Measurements from ENCODE around the gene SERINC5.

The SERINC5 gene

DNA sequence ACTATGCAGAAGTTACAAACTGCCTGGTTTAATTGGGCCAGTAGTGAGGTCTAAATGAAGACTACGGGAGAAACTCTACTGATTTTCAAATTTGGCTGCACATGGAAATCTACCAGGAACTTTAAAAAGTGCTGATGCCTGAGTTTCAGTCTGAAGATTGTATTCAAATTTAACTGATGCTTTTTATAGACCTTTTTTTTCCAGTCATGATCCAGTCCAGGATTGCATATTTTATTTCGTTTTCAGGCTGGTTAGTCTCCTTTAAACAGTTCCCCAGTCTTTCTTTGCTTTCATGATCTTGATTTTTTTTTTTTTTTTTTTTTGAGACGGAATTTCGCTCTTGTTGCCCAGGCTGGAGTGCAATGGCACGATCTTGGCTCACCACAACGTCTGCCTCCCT lies 40.3 kb upstream of the SERINC5 start:
- ATAC-seq = no peak
- TF ChIP-seq RARB (CRISPR knock-in tag; IDR thresholded peaks at IDR 0.05) (no peak), ZFP30 (CRISPR knock-in tag; IDR thresholded peaks at IDR 0.05) (no peak), ZNF8 (CRISPR knock-in tag; IDR thresholded peaks at IDR 0.05) (no peak), PPARA (CRISPR knock-in tag; IDR thresholded peaks at IDR 0.05; ENCODE audit: borderline replicate concordance) (no peak), CSDC2 (CRISPR knock-in tag; IDR thresholded peaks at IDR 0.05) (no peak), GLIS3 (CRISPR knock-in tag; IDR thresholded peaks at IDR 0.05) (no peak), SNAI2 (CRISPR knock-in tag; IDR thresholded peaks at IDR 0.05) (no peak), BACH2 (CRISPR knock-in tag; IDR thresholded peaks at IDR 0.05; ENCODE audit: borderline replicate concordance) (no peak), ZNF565 (CRISPR knock-in tag; conservative IDR thresholded peaks at IDR 0.05; ENCODE audit: low read depth) (no peak), ZFP3 (CRISPR knock-in tag; IDR thresholded peaks at IDR 0.05) (no peak), OSR1 (CRISPR knock-in tag; IDR thresholded peaks at IDR 0.05) (no peak), ESRRG (CRISPR knock-in tag; IDR thresholded peaks at IDR 0.05) (no peak)
- TF ChIP-seq, protein P1, sequence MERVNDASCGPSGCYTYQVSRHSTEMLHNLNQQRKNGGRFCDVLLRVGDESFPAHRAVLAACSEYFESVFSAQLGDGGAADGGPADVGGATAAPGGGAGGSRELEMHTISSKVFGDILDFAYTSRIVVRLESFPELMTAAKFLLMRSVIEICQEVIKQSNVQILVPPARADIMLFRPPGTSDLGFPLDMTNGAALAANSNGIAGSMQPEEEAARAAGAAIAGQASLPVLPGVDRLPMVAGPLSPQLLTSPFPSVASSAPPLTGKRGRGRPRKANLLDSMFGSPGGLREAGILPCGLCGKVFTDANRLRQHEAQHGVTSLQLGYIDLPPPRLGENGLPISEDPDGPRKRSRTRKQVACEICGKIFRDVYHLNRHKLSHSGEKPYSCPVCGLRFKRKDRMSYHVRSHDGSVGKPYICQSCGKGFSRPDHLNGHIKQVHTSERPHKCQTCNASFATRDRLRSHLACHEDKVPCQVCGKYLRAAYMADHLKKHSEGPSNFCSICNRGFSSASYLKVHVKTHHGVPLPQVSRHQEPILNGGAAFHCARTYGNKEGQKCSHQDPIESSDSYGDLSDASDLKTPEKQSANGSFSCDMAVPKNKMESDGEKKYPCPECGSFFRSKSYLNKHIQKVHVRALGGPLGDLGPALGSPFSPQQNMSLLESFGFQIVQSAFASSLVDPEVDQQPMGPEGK (CRISPR knock-in tag; IDR thresholded peaks at IDR 0.05; ENCODE audit: borderline replicate concordance) = no peak
- TF ChIP-seq, protein P2, sequence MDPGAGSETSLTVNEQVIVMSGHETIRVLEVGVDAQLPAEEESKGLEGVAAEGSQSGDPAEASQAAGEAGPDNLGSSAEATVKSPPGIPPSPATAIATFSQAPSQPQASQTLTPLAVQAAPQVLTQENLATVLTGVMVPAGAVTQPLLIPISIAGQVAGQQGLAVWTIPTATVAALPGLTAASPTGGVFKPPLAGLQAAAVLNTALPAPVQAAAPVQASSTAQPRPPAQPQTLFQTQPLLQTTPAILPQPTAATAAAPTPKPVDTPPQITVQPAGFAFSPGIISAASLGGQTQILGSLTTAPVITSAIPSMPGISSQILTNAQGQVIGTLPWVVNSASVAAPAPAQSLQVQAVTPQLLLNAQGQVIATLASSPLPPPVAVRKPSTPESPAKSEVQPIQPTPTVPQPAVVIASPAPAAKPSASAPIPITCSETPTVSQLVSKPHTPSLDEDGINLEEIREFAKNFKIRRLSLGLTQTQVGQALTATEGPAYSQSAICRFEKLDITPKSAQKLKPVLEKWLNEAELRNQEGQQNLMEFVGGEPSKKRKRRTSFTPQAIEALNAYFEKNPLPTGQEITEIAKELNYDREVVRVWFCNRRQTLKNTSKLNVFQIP (CRISPR knock-in tag; IDR thresholded peaks at IDR 0.05; ENCODE audit: borderline replicate concordance, low read depth) = no peak
- TF ChIP-seq, protein P3, sequence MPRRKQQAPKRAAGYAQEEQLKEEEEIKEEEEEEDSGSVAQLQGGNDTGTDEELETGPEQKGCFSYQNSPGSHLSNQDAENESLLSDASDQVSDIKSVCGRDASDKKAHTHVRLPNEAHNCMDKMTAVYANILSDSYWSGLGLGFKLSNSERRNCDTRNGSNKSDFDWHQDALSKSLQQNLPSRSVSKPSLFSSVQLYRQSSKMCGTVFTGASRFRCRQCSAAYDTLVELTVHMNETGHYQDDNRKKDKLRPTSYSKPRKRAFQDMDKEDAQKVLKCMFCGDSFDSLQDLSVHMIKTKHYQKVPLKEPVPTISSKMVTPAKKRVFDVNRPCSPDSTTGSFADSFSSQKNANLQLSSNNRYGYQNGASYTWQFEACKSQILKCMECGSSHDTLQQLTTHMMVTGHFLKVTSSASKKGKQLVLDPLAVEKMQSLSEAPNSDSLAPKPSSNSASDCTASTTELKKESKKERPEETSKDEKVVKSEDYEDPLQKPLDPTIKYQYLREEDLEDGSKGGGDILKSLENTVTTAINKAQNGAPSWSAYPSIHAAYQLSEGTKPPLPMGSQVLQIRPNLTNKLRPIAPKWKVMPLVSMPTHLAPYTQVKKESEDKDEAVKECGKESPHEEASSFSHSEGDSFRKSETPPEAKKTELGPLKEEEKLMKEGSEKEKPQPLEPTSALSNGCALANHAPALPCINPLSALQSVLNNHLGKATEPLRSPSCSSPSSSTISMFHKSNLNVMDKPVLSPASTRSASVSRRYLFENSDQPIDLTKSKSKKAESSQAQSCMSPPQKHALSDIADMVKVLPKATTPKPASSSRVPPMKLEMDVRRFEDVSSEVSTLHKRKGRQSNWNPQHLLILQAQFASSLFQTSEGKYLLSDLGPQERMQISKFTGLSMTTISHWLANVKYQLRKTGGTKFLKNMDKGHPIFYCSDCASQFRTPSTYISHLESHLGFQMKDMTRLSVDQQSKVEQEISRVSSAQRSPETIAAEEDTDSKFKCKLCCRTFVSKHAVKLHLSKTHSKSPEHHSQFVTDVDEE (CRISPR knock-in tag; IDR thresholded peaks at IDR 0.05) = no peak

DNA sequence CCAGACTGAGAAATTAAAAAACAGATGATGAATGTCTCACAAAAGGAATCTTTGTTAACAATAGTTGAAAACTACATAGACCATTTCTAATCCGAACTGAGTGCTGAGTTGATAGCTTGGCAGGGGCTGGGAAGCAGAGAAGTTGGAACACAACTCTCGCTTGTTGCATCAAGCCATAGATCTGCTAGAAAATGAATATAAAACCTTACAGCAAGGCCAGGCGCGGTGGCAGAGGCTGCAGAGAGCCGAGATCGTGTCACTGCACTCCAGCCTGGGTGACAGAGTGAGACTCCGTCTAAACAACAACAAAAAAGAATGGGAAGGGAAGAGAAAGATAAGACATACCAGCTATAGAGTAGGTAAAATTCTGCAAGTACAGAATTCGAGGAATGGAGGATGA lies 35.9 kb upstream of the SERINC5 start:
- ATAC-seq = no peak
- no peak for TF ChIP-seq TOX (CRISPR knock-in tag; IDR thresholded peaks at IDR 0.05; ENCODE audit: borderline replicate concordance)
- TF ChIP-seq, protein P2 (CRISPR knock-in tag; IDR thresholded peaks at IDR 0.05; ENCODE audit: borderline replicate concordance, low read depth) = no peak
- TF ChIP-seq ZFP30 (CRISPR knock-in tag; IDR thresholded peaks at IDR 0.05) = no peak

DNA sequence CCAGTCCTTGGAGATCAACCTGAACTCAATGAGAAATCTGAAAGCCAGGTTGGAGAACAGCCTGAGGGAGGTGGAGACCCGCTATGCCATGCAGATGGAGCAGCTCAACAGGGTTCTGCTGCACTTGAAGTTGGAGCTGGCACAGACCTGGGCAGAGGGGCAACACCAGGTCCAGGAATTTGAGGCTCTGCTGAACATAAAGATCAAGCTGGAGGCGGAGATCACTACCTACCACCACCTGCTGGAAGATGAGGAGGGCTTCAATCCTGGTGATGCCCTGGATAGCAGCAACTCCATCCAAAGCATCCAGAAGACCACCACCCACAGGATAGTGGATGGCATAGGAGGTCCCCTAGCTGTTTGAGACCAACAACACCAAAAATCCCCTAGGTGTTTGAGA lies 33.5 kb upstream of the SERINC5 start:
- ATAC-seq = no peak
- TF ChIP-seq, protein P2 (CRISPR knock-in tag; IDR thresholded peaks at IDR 0.05; ENCODE audit: borderline replicate concordance, low read depth) = no peak
- TF ChIP-seq PPARA (CRISPR knock-in tag; IDR thresholded peaks at IDR 0.05; ENCODE audit: borderline replicate concordance) = no peak
- TF ChIP-seq, protein P1 (CRISPR knock-in tag; IDR thresholded peaks at IDR 0.05; ENCODE audit: borderline replicate concordance) = no peak
- no peak for TF ChIP-seq OSR1 (CRISPR knock-in tag; IDR thresholded peaks at IDR 0.05)
- TF ChIP-seq ARNTL (CRISPR knock-in tag; IDR thresholded peaks at IDR 0.05; ENCODE audit: borderline replicate concordance, low read depth) = no peak
- no peak for TF ChIP-seq BACH2 (CRISPR knock-in tag; IDR thresholded peaks at IDR 0.05; ENCODE audit: borderline replicate concordance)
- TF ChIP-seq SNAI2 (CRISPR knock-in tag; IDR thresholded peaks at IDR 0.05) = no peak
- TF ChIP-seq, protein P4, sequence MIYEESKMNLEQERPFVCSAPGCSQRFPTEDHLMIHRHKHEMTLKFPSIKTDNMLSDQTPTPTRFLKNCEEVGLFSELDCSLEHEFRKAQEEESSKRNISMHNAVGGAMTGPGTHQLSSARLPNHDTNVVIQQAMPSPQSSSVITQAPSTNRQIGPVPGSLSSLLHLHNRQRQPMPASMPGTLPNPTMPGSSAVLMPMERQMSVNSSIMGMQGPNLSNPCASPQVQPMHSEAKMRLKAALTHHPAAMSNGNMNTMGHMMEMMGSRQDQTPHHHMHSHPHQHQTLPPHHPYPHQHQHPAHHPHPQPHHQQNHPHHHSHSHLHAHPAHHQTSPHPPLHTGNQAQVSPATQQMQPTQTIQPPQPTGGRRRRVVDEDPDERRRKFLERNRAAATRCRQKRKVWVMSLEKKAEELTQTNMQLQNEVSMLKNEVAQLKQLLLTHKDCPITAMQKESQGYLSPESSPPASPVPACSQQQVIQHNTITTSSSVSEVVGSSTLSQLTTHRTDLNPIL (CRISPR knock-in tag; IDR thresholded peaks at IDR 0.05; ENCODE audit: low read depth) = no peak
- no peak for TF ChIP-seq CSDC2 (CRISPR knock-in tag; IDR thresholded peaks at IDR 0.05)
- no peak for TF ChIP-seq TOX (CRISPR knock-in tag; IDR thresholded peaks at IDR 0.05; ENCODE audit: borderline replicate concordance)
- TF ChIP-seq ZFP30 (CRISPR knock-in tag; IDR thresholded peaks at IDR 0.05) = no peak
- no peak for TF ChIP-seq RARB (CRISPR knock-in tag; IDR thresholded peaks at IDR 0.05)
- no peak for TF ChIP-seq ESRRG (CRISPR knock-in tag; IDR thresholded peaks at IDR 0.05)
- no peak for TF ChIP-seq ZFP3 (CRISPR knock-in tag; IDR thresholded peaks at IDR 0.05)
- TF ChIP-seq ZNF565 (CRISPR knock-in tag; conservative IDR thresholded peaks at IDR 0.05; ENCODE audit: low read depth) = no peak
- TF ChIP-seq TCF4 (CRISPR knock-in tag; IDR thresholded peaks at IDR 0.05; ENCODE audit: borderline replicate concordance) = no peak
- no peak for TF ChIP-seq ZNF70 (CRISPR knock-in tag; IDR thresholded peaks at IDR 0.05)

Measured in SK-N-SH treated with all-trans-retinoic acid at 6 μM for 48 hours (cell line).